Suprapubic skin (tissue), 4 donors: ENCODE measurements around the gene SIX3. TPM values are rescaled to one million over a fixed set of nuclear protein-coding genes. Genes with fewer than 3 reads are reported as not detected.

Experiments used
- DNase-seq, 2 donors: peaks; one replicate each; pipeline ENCODE4 v3.0.0-alpha.2; 2019; ENCODE audit warnings: low spot score in 2 of 2
- H3K27ac ChIP-seq: fragments of 200-600 bp; sonication (generic); one replicate; pipeline ENCODE4 v1.5.1; 2019
- H3K27me3 ChIP-seq: fragments of 200-600 bp; sonication (generic); one replicate; pipeline ENCODE4 v1.5.1; 2019
- H3K36me3 ChIP-seq: fragments of 200-600 bp; sonication (generic); one replicate; pipeline ENCODE4 v1.5.1; 2019
- H3K4me1 ChIP-seq: fragments of 200-600 bp; sonication (generic); one replicate; pipeline ENCODE4 v1.5.1; 2019
- H3K4me3 ChIP-seq: fragments of 200-600 bp; sonication (generic); one replicate; pipeline ENCODE4 v1.5.1; 2019; ENCODE audit warnings: mild to moderate bottlenecking
- H3K9me3 ChIP-seq: fragments of 200-600 bp; sonication (generic); one replicate; pipeline ENCODE4 v1.5.1; 2019
- CTCF ChIP-seq, 2 donors: fragments of 200-600 bp in 1 of 2; fragments of 450-650 bp in 1 of 2; sonication (generic) in 1 of 2; IDR thresholded peaks; one replicate each; pipeline ENCODE4 v1.5.1; 2016 to 2019; ENCODE audit warnings: antibody characterized with exemption in 2 of 2, mild to moderate bottlenecking in 1 of 2, moderate library complexity in 1 of 2
- EP300 ChIP-seq: sonication (generic); formaldehyde crosslinking; IDR thresholded peaks from one replicate; pipeline ENCODE4 v1.6.1; 2017; ENCODE audit warnings: antibody characterized with exemption
- POLR2A ChIP-seq, 2 donors: fragments of 450-650 bp; IDR thresholded peaks; one replicate each; pipeline ENCODE4 v1.6.1; 2017; ENCODE audit warnings: antibody characterized with exemption in 2 of 2, mild to moderate bottlenecking in 2 of 2, moderate library complexity in 2 of 2
- POLR2AphosphoS5 ChIP-seq, 3 donors: sonication (generic); formaldehyde crosslinking; IDR thresholded peaks; one replicate each; pipeline ENCODE4 v1.6.1; 2017; ENCODE audit warnings: antibody characterized with exemption in 3 of 3
- WGBS: methylation state at CpG from one replicate; pipeline ENCODE4 v1.1.5; 2018; 5-methylcytosine and 5-hydroxymethylcytosine counted together
- total RNA-seq, 4 donors: library from RNA; depleted of rRNA; stranded (reverse); fragments of >200 nt; gene quantifications; one replicate each; pipeline ENCODE4 v1.1.0, GENCODE V29; 2016

The SIX3 gene
- total RNA-seq, 4 donors from 2014 or later = 0.38 TPM; not detected in 3

GRCh38 chr2:44933434-44933951 is 8.0 kb upstream of the SIX3 start:
- peak in 1 of 2 donors; percentile 72 for DNase-seq
- TF ChIP-seq POLR2AphosphoS5 (IDR thresholded peaks at IDR 0.05) = no peak
- TF ChIP-seq POLR2A (IDR thresholded peaks at IDR 0.05) = no peak
- Histone ChIP-seq H3K27me3 (peaks cover 100% of the 10 kb centered on the region), H3K27ac (no peak overlapping the region), H3K4me1 (peaks cover 59% of the 10 kb centered on the region), H3K4me3 (no peak overlapping the region), H3K9me3 (no peaks in the 10 kb centered on the region), H3K36me3 (no peaks in the 10 kb centered on the region)
- WGBS = 7% methylated on average over 10 of the region's 19 CpGs

- Histone ChIP-seq H3K36me3 (no peaks in the 10 kb centered on the region), H3K27ac (no peak overlapping the region), H3K27me3 (peaks cover 100% of the 10 kb centered on the region), H3K4me1 (peaks cover 59% of the 10 kb centered on the region), H3K4me3 (peak overlapping the region; percentile 28), H3K9me3 (no peaks in the 10 kb centered on the region)
- no peak for TF ChIP-seq EP300
- TF ChIP-seq CTCF (IDR thresholded peaks at IDR 0.05) = no peak
- TF ChIP-seq POLR2AphosphoS5 (IDR thresholded peaks at IDR 0.05) = no peak
- TF ChIP-seq POLR2A (IDR thresholded peaks at IDR 0.05) = no peak
- DNase-seq = peak in 1 of 2 donors; percentile 67
- WGBS = 3% methylated on average over 41 of the region's 60 CpGs
Measured at GRCh38 chr2:44934038-44934982, 7.2 kb upstream of the SIX3 start.

GRCh38 chr2:44934983-44935728 is 6.3 kb upstream of the SIX3 start:
- Histone ChIP-seq H3K4me3 (peak overlapping the region; percentile 28), H3K27me3 (peaks cover 100% of the 10 kb centered on the region), H3K9me3 (no peaks in the 10 kb centered on the region), H3K27ac (no peak overlapping the region), H3K36me3 (no peaks in the 10 kb centered on the region), H3K4me1 (peaks cover 52% of the 10 kb centered on the region)
- 1% methylated on average over 39 of the region's 48 CpGs for WGBS
- TF ChIP-seq CTCF (IDR thresholded peaks at IDR 0.05) (no peak), EP300 (no peak), POLR2AphosphoS5 (IDR thresholded peaks at IDR 0.05) (no peak), POLR2A (IDR thresholded peaks at IDR 0.05) (no peak)
- DNase-seq = no peak

GRCh38 chr2:44935729-44936098 is 5.8 kb upstream of the SIX3 start:
- 3% methylated on average over 17 of the region's 27 CpGs for WGBS
- H3K4me1 ChIP-seq = peaks cover 49% of the 10 kb centered on the region
- no peak for DNase-seq
- no peaks in the 10 kb centered on the region for H3K36me3 ChIP-seq
- no peaks in the 10 kb centered on the region for H3K9me3 ChIP-seq
- H3K27ac ChIP-seq = no peak overlapping the region
- H3K4me3 ChIP-seq = peak overlapping the region; percentile 28
- H3K27me3 ChIP-seq = peaks cover 100% of the 10 kb centered on the region
- no peak for TF ChIP-seq POLR2AphosphoS5 (IDR thresholded peaks at IDR 0.05)
- TF ChIP-seq EP300 = no peak
- TF ChIP-seq CTCF (IDR thresholded peaks at IDR 0.05) = no peak
- TF ChIP-seq POLR2A (IDR thresholded peaks at IDR 0.05) = no peak

- no peak for DNase-seq
- Histone ChIP-seq H3K9me3 (no peaks in the 10 kb centered on the region), H3K27me3 (peaks cover 100% of the 10 kb centered on the region), H3K36me3 (no peaks in the 10 kb centered on the region), H3K4me1 (peaks cover 53% of the 10 kb centered on the region), H3K27ac (no peak overlapping the region), H3K4me3 (no peak overlapping the region)
- TF ChIP-seq POLR2AphosphoS5 (IDR thresholded peaks at IDR 0.05) (no peak), CTCF (IDR thresholded peaks at IDR 0.05) (no peak), POLR2A (IDR thresholded peaks at IDR 0.05) (no peak), EP300 (no peak)
- WGBS = 14% methylated on average over 6 of the region's 6 CpGs
Measured at GRCh38 chr2:44936275-44936674, 5.2 kb upstream of the SIX3 start.
